Transverse colon (tissue), 3 donors: Measurements from ENCODE around the gene CD6.

ENCODE experiments used
- EP300 ChIP-seq: sonication (generic); formaldehyde crosslinking; IDR thresholded peaks from one replicate; pipeline ENCODE4 v1.6.1; 2017; ENCODE audit warnings: antibody characterized with exemption, low read depth
- POLR2A ChIP-seq: fragments of 450-650 bp; IDR thresholded peaks from one replicate; pipeline ENCODE4 v1.6.1; 2016; ENCODE audit warnings: antibody characterized with exemption, mild to moderate bottlenecking, moderate library complexity
- TF ChIP-seq, protein P1 (sequence below), 5 experiments: fragments of 200-600 bp in 3 of 5; fragments of 450-650 bp in 2 of 5; sonication (generic) in 3 of 5; IDR thresholded peaks; 1 replicate in 2 of 5; 2 replicates in 3 of 5; pipeline ENCODE4 v1.5.1; 2016 to 2017; ENCODE audit warnings: antibody characterized with exemption in 5 of 5, inconsistent platforms in 3 of 5, mild to moderate bottlenecking in 2 of 5, moderate library complexity in 1 of 5

DNA sequence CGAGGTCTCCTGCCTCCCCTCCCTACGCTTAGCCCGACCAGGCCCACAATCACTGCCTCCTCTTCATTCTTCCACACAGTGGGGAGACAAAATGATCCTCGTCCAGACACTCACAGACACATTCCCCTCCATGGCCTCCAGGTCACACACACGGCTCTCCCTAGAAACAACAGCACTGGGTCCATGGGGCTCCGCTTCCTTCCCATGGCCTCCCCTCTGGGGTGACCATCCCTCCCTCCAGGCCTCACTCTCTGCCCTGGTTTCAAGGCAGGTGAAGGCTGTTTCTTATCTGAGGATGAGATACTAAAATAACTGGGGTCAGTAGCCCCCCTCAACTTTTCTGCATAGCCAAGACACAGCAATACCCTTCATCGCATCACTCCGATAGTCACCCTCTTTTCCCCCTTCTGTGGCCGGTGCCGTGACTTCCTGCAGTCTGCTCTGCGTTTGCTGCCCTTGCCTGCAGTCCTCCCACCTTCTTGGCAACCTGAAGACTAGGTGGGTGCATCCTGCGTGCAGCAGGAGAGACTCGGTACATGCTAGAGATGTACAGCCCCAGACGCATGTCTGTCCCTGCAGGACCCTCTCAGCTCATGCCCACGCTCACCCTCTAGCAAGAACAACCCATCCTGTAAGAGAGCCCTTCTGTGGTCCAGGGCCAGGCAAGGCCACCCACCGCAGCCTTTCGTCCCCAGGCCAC, 55.8 kb downstream of the CD6 start:
- TF ChIP-seq, protein P1, sequence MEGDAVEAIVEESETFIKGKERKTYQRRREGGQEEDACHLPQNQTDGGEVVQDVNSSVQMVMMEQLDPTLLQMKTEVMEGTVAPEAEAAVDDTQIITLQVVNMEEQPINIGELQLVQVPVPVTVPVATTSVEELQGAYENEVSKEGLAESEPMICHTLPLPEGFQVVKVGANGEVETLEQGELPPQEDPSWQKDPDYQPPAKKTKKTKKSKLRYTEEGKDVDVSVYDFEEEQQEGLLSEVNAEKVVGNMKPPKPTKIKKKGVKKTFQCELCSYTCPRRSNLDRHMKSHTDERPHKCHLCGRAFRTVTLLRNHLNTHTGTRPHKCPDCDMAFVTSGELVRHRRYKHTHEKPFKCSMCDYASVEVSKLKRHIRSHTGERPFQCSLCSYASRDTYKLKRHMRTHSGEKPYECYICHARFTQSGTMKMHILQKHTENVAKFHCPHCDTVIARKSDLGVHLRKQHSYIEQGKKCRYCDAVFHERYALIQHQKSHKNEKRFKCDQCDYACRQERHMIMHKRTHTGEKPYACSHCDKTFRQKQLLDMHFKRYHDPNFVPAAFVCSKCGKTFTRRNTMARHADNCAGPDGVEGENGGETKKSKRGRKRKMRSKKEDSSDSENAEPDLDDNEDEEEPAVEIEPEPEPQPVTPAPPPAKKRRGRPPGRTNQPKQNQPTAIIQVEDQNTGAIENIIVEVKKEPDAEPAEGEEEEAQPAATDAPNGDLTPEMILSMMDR (IDR thresholded peaks at IDR 0.05), result no peak
- TF ChIP-seq POLR2A (no peak), EP300 (no peak)
